ENCODE results near the gene SAC3D1.
"Not testable (repeated sequence)": the region's sequence is repeated elsewhere in the genome, so short reads cannot be mapped to it uniquely, and the experiment has no call there.

SAC3D1 gene

GRCh38 chr11:65040847-65041622 is at the start of gene SAC3D1:
Gene SAC3D1, plus strand, starts transcription at chr11:65041210. Its CDS starts 83 bp downstream, at chr11:65041293.
- DNase-seq: peak; percentile 98

GRCh38 chr11:64994318-64994717 is 46.7 kb upstream of the SAC3D1 start:
- no peak for DNase-seq

- no peak for DNase-seq
Observed at GRCh38 chr11:64996327-64996709, 44.7 kb upstream of the SAC3D1 start.

GRCh38 chr11:64996710-64997380 is 44.2 kb upstream of the SAC3D1 start, which contains the start of gene BATF2:
Gene BATF2, minus strand, starts transcription at chr11:64996971. Its CDS starts 57 bp downstream, at chr11:64996914.
- DNase-seq: no peak

- no peak for DNase-seq
Observed at GRCh38 chr11:64998141-64998540, 42.9 kb upstream of the SAC3D1 start.

- DNase-seq: no peak
Observed at GRCh38 chr11:64998690-64999431, 42.1 kb upstream of the SAC3D1 start.

GRCh38 chr11:64999478-64999877 is 41.5 kb upstream of the SAC3D1 start:
- DNase-seq: no peak

GRCh38 chr11:65002706-65003105 is 38.3 kb upstream of the SAC3D1 start:
- no peak for DNase-seq

- no peak for DNase-seq
Observed at GRCh38 chr11:65003282-65003681, 37.7 kb upstream of the SAC3D1 start.

GRCh38 chr11:65003968-65004367 is 37.0 kb upstream of the SAC3D1 start:
- not testable (repeated sequence) for DNase-seq

- no peak for DNase-seq
Observed at GRCh38 chr11:65008016-65008415, 33.0 kb upstream of the SAC3D1 start.

GRCh38 chr11:65008873-65009272 is 32.1 kb upstream of the SAC3D1 start:
- DNase-seq: no peak

- DNase-seq: peak; percentile 73
Observed at GRCh38 chr11:65013130-65013887, 27.7 kb upstream of the SAC3D1 start.

- peak; percentile 91 for DNase-seq
Observed at GRCh38 chr11:65013888-65014725, 26.9 kb upstream of the SAC3D1 start, which contains the start of gene ARL2. Gene ARL2, plus strand, starts transcription at chr11:65014160. Its CDS starts 48 bp downstream, at chr11:65014208.

GRCh38 chr11:65014726-65015227 is 26.2 kb upstream of the SAC3D1 start:
- DNase-seq: no peak

GRCh38 chr11:65016705-65017104 is 24.3 kb upstream of the SAC3D1 start:
- DNase-seq: no peak

- no peak for DNase-seq
Observed at GRCh38 chr11:65017937-65018336, 23.1 kb upstream of the SAC3D1 start.

- DNase-seq: no peak
Observed at GRCh38 chr11:65019824-65020223, 21.2 kb upstream of the SAC3D1 start.

- no peak for DNase-seq
Observed at GRCh38 chr11:65021003-65021402, 20.0 kb upstream of the SAC3D1 start.

GRCh38 chr11:65021509-65021908 is 19.5 kb upstream of the SAC3D1 start:
- DNase-seq: no peak

GRCh38 chr11:65023502-65023901 is 17.5 kb upstream of the SAC3D1 start:
- not testable (repeated sequence) for DNase-seq
